NCI-H2196 (cell line): ENCODE data around the gene SOX8.

Experiments used
- DNase-seq: peaks from one replicate; lab custom pipeline; 2025; ENCODE audit not compliant: unreplicated experiment; lab: John Stamatoyannopoulos, UW

SOX8 gene

GRCh38 chr16:972316-973002 lies 9.1 kb upstream of the SOX8 start:
- no peak for DNase-seq

DNA sequence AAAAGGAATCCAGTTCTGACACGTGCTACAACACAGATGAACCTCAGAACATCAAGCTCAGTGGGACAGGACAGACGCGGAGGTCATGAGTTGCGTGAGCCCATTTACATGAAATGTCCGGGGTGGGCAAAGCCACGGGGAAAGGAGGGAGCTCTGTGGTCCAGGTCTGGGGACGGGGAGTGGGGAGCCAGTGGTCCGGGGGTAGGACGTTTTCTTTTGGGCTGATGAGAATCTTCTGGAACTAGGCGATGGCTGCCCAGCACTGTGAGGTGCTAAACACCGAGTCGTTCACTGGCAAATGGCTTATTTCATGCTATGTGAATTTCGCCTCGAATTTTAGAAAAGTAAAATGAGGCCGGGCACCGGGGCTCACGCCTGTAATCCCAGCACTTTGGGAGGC lies 8.2 kb upstream of the SOX8 start:
- no peak for DNase-seq

- DNase-seq = no peak
Measured at GRCh38 chr16:974001-974601, 7.5 kb upstream of the SOX8 start.

- DNase-seq = no peak
Measured at GRCh38 chr16:974611-975261, 6.8 kb upstream of the SOX8 start.

DNA sequence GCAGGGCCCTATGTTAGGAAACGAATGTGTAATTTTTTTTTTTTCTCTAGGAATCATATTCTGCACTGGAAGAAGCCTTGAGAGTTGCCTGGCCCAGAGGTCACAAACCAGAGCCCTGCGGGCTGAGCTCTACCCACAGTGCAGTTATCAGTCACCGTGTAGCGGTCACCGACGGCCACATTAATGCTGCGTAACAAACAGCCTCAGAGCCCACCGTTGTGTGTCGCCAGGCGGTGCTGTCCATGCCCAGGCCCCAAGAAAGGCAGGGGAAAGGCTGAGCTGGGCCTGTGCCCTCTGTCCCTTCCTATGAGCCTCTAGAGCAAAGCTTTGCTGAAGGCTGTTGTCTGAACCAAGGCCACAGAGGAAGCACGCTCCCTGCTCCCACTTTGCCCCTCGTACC lies 6.3 kb upstream of the SOX8 start:
- DNase-seq = no peak

DNA sequence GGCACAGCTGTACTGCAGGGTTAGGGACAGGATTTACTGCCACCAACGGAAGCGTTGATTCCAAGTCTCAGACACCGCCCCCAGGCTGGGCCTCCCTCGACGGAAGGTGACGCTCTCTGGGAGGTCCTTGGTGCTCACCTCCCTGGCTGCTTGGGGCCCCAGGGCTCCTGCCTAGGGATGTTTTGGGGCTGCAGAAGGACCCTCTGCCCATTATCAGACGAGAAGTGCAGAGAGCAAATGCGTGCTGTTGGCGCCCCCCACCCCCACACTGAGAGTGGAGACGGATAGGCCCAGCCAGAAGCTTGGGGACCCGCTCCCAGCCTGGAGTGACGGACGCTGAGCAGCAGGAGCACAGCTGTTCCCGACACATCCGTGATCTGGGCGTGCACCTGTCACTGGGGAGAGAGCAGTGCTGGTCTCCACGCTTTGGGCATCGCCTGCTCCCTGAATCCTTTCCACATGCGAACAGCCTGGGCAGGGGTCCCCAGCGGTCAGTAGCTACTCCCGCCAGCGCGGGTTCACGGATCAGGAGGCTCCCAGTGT lies 5.1 kb upstream of the SOX8 start:
- DNase-seq = no peak

DNA sequence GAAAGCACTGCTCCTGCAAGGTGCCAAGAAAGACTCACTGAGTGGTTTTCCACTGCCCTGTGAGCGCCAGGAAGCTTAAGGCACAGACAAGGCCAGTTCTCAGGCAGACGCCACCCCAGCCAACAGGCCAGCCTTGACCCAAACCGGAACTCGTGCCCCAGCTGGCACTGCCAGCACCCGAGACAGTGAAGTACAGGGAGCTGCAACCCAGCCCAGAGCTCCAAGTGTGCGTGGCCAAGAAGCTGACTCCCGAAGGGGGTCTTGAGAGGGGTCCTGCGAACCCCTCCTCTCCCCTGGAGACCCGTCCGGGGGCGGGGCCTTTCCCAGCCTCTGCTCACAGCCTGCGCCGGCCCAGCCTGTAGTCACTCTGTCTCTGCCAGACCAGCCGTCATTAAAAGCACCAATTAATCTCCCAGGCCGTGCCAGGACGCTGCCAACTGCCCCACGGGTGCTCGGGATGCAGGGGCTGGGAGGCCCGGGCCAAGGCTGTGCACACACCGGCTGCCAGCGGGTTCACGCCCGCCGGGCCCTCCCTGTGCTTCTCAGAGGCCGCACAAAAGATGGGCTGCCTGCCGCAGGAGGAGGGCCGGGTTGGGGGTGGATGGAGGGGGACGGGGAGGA lies 4.4 kb upstream of the SOX8 start:
- DNase-seq = no peak

DNA sequence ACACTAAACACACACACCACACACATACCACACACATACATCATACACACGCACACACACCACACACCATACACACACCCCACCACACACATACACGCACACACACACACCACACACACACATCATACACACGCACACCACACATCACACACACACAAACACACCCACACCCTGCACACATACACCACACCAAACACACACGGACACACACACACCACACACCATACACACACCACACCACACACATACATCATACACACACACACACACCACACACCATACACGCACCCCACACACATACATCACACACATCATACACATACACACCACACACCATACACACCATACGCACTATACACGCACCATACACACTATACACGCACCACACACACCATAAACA lies 3.7 kb upstream of the SOX8 start:
- DNase-seq = no peak

DNA sequence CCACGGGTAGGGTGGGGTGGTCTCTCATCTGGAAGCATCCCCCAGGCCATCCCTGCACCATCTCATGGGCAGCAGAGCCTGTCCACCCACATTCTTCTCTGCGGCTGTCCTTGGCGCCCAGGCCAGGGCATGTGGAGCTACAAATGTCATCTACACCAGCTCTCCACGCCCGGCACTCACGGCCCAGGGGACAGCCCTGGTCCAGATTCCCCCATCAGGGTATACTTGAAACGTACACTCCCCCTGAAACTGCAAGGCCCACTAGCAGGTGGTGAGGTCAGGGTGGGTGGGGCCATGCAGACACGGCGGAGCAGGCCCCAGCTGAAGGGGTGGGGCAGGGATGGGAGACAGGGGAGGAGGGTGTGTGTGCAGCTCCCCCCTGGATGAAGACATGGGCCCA lies 3.2 kb upstream of the SOX8 start:
- DNase-seq = no peak

- DNase-seq = no peak
Measured at GRCh38 chr16:979147-979546, 2.4 kb upstream of the SOX8 start.

- DNase-seq = no peak
Measured at GRCh38 chr16:979859-980594, 1.5 kb upstream of the SOX8 start.

- DNase-seq = no peak
Measured at GRCh38 chr16:980595-980854, 1.0 kb upstream of the SOX8 start.

DNA sequence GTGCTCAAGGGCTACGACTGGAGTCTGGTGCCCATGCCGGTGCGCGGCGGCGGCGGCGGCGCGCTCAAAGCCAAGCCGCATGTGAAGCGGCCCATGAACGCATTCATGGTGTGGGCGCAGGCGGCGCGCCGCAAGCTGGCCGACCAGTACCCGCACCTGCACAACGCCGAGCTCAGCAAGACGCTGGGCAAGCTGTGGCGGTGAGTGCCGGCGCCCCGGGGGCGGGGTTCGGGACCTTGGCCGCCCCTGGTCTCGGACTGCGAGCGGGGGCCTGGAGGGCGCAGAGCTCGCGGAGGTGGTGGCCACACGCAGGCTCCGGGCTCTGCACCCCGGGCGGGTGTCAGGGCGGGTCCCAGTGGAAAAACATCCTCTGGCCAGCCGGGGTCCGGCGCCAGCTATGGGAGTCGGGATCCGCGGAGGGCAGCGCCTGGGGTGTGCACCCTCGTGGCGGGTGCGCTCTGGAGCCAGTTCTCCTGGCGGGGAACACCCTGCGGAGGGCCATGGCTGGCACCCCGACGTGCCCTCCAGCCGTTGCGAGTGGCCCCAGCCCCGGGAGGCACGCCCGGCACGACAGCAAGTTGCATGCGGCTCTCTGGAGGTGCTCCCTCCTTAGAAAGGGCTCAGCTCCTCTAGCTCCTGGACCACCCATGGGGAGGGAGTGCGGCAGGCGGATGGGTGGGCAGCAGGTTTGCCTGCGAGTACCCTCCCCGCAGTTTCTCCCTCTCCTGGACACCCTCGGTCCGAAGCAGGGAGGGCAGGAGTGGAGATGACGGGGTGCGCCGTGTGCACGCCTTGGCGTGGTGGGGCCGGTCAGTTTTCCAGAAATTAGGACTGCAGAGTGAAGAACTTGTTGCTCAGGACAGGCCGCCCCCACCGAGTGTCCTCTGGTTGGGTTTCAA lies 824 bp downstream of the SOX8 start:
- DNase-seq = peak; percentile 32

DNA sequence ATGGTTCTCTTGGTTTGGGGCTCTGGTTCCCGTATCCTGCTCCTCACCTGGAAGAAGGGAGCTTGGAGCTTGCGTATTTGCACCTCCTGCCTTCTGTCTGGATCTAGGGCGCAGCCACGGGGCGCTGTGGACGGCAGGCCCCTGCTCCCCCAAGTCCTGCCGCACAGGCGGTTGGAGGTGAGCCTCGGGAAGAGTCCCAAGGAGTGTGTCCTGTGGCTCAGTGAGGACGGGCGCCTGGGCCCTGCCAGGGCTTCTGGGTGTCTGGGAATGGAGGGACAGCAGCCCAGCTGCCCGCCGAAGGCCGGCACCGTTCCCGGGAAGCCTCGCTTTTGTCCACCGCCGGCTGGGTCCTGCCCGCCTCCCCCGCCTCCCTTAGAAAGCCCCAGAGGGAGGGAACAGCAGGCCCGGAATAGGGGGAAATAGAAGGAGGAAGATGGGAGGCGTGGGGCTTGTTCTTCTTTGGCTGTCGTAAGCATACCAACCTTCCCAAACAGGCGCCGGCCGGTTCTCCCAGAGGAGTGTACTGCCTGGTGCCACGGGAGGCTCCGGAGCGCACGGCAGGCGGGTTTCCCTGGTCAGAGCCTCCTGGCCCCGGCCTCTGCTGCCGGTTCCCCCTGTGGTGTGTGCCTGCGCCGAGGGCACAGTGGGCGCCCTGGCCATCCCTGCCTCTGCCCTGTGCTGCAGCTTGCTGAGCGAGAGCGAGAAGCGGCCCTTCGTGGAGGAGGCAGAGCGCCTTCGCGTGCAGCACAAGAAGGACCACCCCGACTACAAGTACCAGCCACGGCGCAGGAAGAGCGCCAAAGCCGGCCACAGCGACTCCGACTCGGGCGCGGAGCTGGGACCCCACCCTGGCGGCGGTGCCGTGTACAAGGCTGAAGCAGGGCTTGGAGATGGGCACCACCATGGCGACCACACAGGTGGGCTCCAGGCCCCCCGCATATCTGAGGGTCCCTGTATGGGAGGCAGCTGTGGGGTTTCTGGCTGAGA lies 1.8 kb downstream of the SOX8 start:
- DNase-seq = no peak

GRCh38 chr16:984121-984694 lies 2.6 kb downstream of the SOX8 start:
- DNase-seq = no peak

- DNase-seq = no peak
Measured at GRCh38 chr16:984736-985636, 3.4 kb downstream of the SOX8 start.

GRCh38 chr16:985646-986400 lies 4.3 kb downstream of the SOX8 start:
- DNase-seq = no peak
